ENCODE measurements around the gene FEV. TPM values are rescaled to one million over a fixed set of nuclear protein-coding genes. Genes with fewer than 3 reads are reported as not detected.
A peak's percentile ranks its signal among the peaks of the same experiment; 100 is the strongest.

Gene FEV
- total RNA-seq, 1 donor from 2014 or later, result not detected

GRCh38 chr2:218985325-218986091 is 524 bp upstream of the FEV start:
- no peak for TF ChIP-seq CTCF (IDR thresholded peaks at IDR 0.05)
- no peak for DNase-seq
- Histone ChIP-seq H3K36me3 (no peaks in the 10 kb centered on the region), H3K27ac (no peak overlapping the region), H3K4me3 (no peak overlapping the region), H3K27me3 (peaks cover 99% of the 10 kb centered on the region), H3K9me3 (no peaks in the 10 kb centered on the region), H3K4me1 (peaks cover 40% of the 10 kb centered on the region)
- intact Hi-C loops (cut with DNase I), result no loop called here
- ATAC-seq, result no peak

GRCh38 chr2:218984239-218985020 is 554 bp downstream of the FEV start:
- Histone ChIP-seq H3K27ac (no peak overlapping the region), H3K27me3 (peaks cover 99% of the 10 kb centered on the region), H3K4me1 (peaks cover 45% of the 10 kb centered on the region), H3K4me3 (peak overlapping the region; percentile 14), H3K9me3 (no peaks in the 10 kb centered on the region), H3K36me3 (no peaks in the 10 kb centered on the region)
- ATAC-seq, result no peak
- DNase-seq, result no peak
- intact Hi-C loops (cut with DNase I), result no loop called here
- TF ChIP-seq CTCF (IDR thresholded peaks at IDR 0.05), result no peak

GRCh38 chr2:218983934-218984238 is 1.1 kb downstream of the FEV start:
- H3K27me3 ChIP-seq, result peaks cover 99% of the 10 kb centered on the region
- no peak overlapping the region for H3K4me3 ChIP-seq
- DNase-seq (no peak), ATAC-seq (no peak)
- intact Hi-C loops (cut with DNase I), result no loop called here
- H3K4me1 ChIP-seq, result peaks cover 45% of the 10 kb centered on the region
- H3K36me3 ChIP-seq, result no peaks in the 10 kb centered on the region
- no peak overlapping the region for H3K27ac ChIP-seq
- H3K9me3 ChIP-seq, result no peaks in the 10 kb centered on the region
- TF ChIP-seq CTCF (IDR thresholded peaks at IDR 0.05), result no peak

GRCh38 chr2:218983263-218983933 is 1.6 kb downstream of the FEV start:
- no peak overlapping the region for H3K4me3 ChIP-seq
- no peak for ATAC-seq
- no peaks in the 10 kb centered on the region for H3K9me3 ChIP-seq
- peaks cover 45% of the 10 kb centered on the region for H3K4me1 ChIP-seq
- intact Hi-C loops (cut with DNase I), result no loop called here
- no peaks in the 10 kb centered on the region for H3K36me3 ChIP-seq
- no peak for TF ChIP-seq CTCF (IDR thresholded peaks at IDR 0.05)
- H3K27ac ChIP-seq, result no peak overlapping the region
- peaks cover 99% of the 10 kb centered on the region for H3K27me3 ChIP-seq
- DNase-seq, result no peak

- TF ChIP-seq CTCF (IDR thresholded peaks at IDR 0.05), result no peak
- Histone ChIP-seq H3K36me3 (no peaks in the 10 kb centered on the region), H3K4me1 (peaks cover 45% of the 10 kb centered on the region), H3K4me3 (no peak overlapping the region), H3K27ac (no peak overlapping the region), H3K27me3 (peaks cover 97% of the 10 kb centered on the region), H3K9me3 (no peaks in the 10 kb centered on the region)
- DNase-seq (no peak), ATAC-seq (no peak)
- intact Hi-C loops (cut with DNase I), result no loop called here
Measured at GRCh38 chr2:218982586-218983262, 2.3 kb downstream of the FEV start.

All from upper lobe of right lung (tissue), 1 donor.